ENCODE data around the gene RETREG3. TPM values are rescaled to one million over a fixed set of nuclear protein-coding genes. Genes with fewer than 3 reads are reported as not detected.

Gene RETREG3
- polyA plus RNA-seq, 1 of the 3 experiments (the other 2 are of a cell fraction) = 13.3 TPM

- TF ChIP-seq RXRA (IDR thresholded peaks at IDR 0.05; ENCODE audit: borderline replicate concordance, low read depth) = no peak
- no peak for TF ChIP-seq TAF1 (IDR thresholded peaks at IDR 0.05; ENCODE audit: borderline replicate concordance, low read depth, low read length)
- no peak for TF ChIP-seq YY1 (IDR thresholded peaks at IDR 0.05; ENCODE audit: low read depth)
- no peak for TF ChIP-seq GABPA (IDR thresholded peaks at IDR 0.05; ENCODE audit: low read depth)
- TF ChIP-seq GATA2 (CRISPR knock-in tag; IDR thresholded peaks at IDR 0.05) = no peak
- TF ChIP-seq NRF1 (IDR thresholded peaks at IDR 0.05; ENCODE audit: low read depth, low read length) = no peak
- TF ChIP-seq, protein P1, sequence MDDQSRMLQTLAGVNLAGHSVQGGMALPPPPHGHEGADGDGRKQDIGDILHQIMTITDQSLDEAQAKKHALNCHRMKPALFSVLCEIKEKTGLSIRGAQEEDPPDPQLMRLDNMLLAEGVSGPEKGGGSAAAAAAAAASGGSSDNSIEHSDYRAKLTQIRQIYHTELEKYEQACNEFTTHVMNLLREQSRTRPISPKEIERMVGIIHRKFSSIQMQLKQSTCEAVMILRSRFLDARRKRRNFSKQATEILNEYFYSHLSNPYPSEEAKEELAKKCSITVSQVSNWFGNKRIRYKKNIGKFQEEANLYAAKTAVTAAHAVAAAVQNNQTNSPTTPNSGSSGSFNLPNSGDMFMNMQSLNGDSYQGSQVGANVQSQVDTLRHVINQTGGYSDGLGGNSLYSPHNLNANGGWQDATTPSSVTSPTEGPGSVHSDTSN (IDR thresholded peaks at IDR 0.05) = no peak
- no peak for TF ChIP-seq FOXM1 (IDR thresholded peaks at IDR 0.05; ENCODE audit: low read depth)
- no peak for TF ChIP-seq RCOR1 (IDR thresholded peaks at IDR 0.05; ENCODE audit: low read length)
- no peak for TF ChIP-seq FOXJ3 (CRISPR knock-in tag; IDR thresholded peaks at IDR 0.05)
- no peak for TF ChIP-seq TCF12 (IDR thresholded peaks at IDR 0.05)
- TF ChIP-seq MXI1 (IDR thresholded peaks at IDR 0.05; ENCODE audit: low read depth, low read length) = peak; percentile 68; the same call in 1 of the 2 replicates
- TF ChIP-seq, protein P2, sequence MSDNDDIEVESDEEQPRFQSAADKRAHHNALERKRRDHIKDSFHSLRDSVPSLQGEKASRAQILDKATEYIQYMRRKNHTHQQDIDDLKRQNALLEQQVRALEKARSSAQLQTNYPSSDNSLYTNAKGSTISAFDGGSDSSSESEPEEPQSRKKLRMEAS (IDR thresholded peaks at IDR 0.05; ENCODE audit: low read depth) = peak; percentile 62
- 0 out of 2 replicates have a peak, but pooled peaks have one; percentile 60 for TF ChIP-seq SIN3A (IDR thresholded peaks at IDR 0.05; ENCODE audit: borderline replicate concordance, low read depth, low read length)
- TF ChIP-seq JUND (IDR thresholded peaks at IDR 0.05) = no peak
- no peak for TF ChIP-seq RFX5 (IDR thresholded peaks at IDR 0.05; ENCODE audit: low read length)
- TF ChIP-seq NFIC (IDR thresholded peaks at IDR 0.05; ENCODE audit: borderline replicate concordance) = no peak; the same call in 1 of the 2 replicates
- no peak for TF ChIP-seq SMC3 (IDR thresholded peaks at IDR 0.05; ENCODE audit: low read depth, low read length)
- no peak for TF ChIP-seq TEAD4 (IDR thresholded peaks at IDR 0.05; ENCODE audit: borderline replicate concordance, insufficient read depth)
- no peak for TF ChIP-seq USF2 (IDR thresholded peaks at IDR 0.05; ENCODE audit: borderline replicate concordance, low read depth, low read length)
These were observed 72.6 kb downstream of the RETREG3 start (continued) for GRCh38 chr17:42536372-42537155.

GRCh38 chr17:42536048-42536371 is 73.2 kb downstream of the RETREG3 start, which contains the start of gene NAGLU:
TSS of gene NAGLU (plus strand) at chr17:42536241. CDS start at chr17:42536273, 32 bp downstream.
- peak; percentile 100 for DNase-seq
- TF ChIP-seq RFX5 (IDR thresholded peaks at IDR 0.05; ENCODE audit: low read length) = no peak
- TF ChIP-seq EP300 (IDR thresholded peaks at IDR 0.05; ENCODE audit: borderline replicate concordance in 1 of 2, low read depth in 1 of 2, low read length in 1 of 2) = 0 out of 4 replicates have a peak, but pooled peaks of 1 of the 2 experiments have one; percentile 10
- no peak for TF ChIP-seq YY1 (IDR thresholded peaks at IDR 0.05; ENCODE audit: low read depth)
- TF ChIP-seq, protein P3, sequence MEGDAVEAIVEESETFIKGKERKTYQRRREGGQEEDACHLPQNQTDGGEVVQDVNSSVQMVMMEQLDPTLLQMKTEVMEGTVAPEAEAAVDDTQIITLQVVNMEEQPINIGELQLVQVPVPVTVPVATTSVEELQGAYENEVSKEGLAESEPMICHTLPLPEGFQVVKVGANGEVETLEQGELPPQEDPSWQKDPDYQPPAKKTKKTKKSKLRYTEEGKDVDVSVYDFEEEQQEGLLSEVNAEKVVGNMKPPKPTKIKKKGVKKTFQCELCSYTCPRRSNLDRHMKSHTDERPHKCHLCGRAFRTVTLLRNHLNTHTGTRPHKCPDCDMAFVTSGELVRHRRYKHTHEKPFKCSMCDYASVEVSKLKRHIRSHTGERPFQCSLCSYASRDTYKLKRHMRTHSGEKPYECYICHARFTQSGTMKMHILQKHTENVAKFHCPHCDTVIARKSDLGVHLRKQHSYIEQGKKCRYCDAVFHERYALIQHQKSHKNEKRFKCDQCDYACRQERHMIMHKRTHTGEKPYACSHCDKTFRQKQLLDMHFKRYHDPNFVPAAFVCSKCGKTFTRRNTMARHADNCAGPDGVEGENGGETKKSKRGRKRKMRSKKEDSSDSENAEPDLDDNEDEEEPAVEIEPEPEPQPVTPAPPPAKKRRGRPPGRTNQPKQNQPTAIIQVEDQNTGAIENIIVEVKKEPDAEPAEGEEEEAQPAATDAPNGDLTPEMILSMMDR (IDR thresholded peaks at IDR 0.05) = no peak
- no peak for TF ChIP-seq TCF12 (IDR thresholded peaks at IDR 0.05)
- peak; percentile 84 for TF ChIP-seq USF2 (IDR thresholded peaks at IDR 0.05; ENCODE audit: borderline replicate concordance, low read depth, low read length)
- peak; percentile 95 for TF ChIP-seq ELF1 (IDR thresholded peaks at IDR 0.05)
- no peak for TF ChIP-seq ZBTB33 (IDR thresholded peaks at IDR 0.05; ENCODE audit: borderline replicate concordance, low read depth)
- no peak for TF ChIP-seq MEF2A (IDR thresholded peaks at IDR 0.05; ENCODE audit: borderline replicate concordance, low read depth)
- no peak for TF ChIP-seq FOXJ3 (CRISPR knock-in tag; IDR thresholded peaks at IDR 0.05)

More at GRCh38 chr17:42536048-42536371, 73.2 kb downstream of the RETREG3 start, which contains the start of gene NAGLU:
- Histone ChIP-seq H3K9me2 (no peaks in the 10 kb centered on the region), H3K4me2 (peak within 1 kb of the TSS; percentile 100), H2AFZ (ENCODE audit: low read depth) (peak within 1 kb of the TSS; percentile 18; the same call in 1 of the 2 replicates), H3K9me3 (no peaks in the 10 kb centered on the region), H3K9ac (peak within 1 kb of the TSS; percentile 70), H3K4me1 (ENCODE audit: control insufficient read depth in 1 of 2, insufficient read depth in 2 of 2, low read depth in 1 of 2, low read length in 1 of 2) (peaks cover 4 to 19% of the 10 kb centered on the region in 2 experiments; a peak in 3 of 4 replicates), H3K27me3 (ENCODE audit: insufficient read depth) (no peaks in the 10 kb centered on the region), H3K27ac (ENCODE audit: low read depth in 2 of 2, low read length in 1 of 2) (peak within 1 kb of the TSS; percentile 58 to 86), H3K79me2 (ENCODE audit: insufficient read depth) (peaks cover 22% of the 10 kb centered on the region), H3K4me3 (ENCODE audit: low read depth in 2 of 2, low read length in 1 of 2) (peak within 1 kb of the TSS; percentile 70 to 82), H3F3A (replicated peaks; ENCODE audit: insufficient read depth) (peaks cover 19% of the 10 kb centered on the region), H4K20me1 (ENCODE audit: insufficient read depth) (0 out of 2 replicates have a peak, but pooled peaks cover 4% of the 10 kb centered on the region), H3K36me3 (replicated peaks in 1 of 2; ENCODE audit: control insufficient read depth in 1 of 2, insufficient read depth in 2 of 2, low read length in 1 of 2) (peaks cover 6 to 12% of the 10 kb centered on the region in 2 experiments)
- ChIA-PET CTCF (interaction anchor here (1.0 to 2.4 kb wide), 4 partner anchors 9 to 223 kb away, joined by 3 to 18 read pairs (median 4); no protein-coding TSS in a partner anchor), POLR2A (interaction anchor here (1.0 to 3.6 kb wide), 4 partner anchors 9 to 237 kb away, joined by 3 to 17 read pairs (median 4); partner anchors contain the start of gene VPS25)
- WGBS (ENCODE audit: low lambda C conversion rate) = 0% methylated on average over 2 of the region's 40 CpGs
